Stimulated activated CD4-positive, alpha-beta T cell treated with anti-CD3 and anti-CD28 coated beads, Interleukin-4, amount 100 ng/mL, for 4 hours (primary cell): ENCODE data around the gene ATP11A.
"Not testable (repeated sequence)": the region's sequence is repeated elsewhere in the genome, so short reads cannot be mapped to it uniquely, and the experiment has no call there.

Source experiments
- DNase-seq, 2 experiments: peaks; one replicate each; pipeline ENCODE4 v3.0.0-alpha.2; 2020

The ATP11A gene

GRCh38 chr13:112693831-112694497, 4.1 kb downstream of the ATP11A start:
- DNase-seq = no peak

GRCh38 chr13:112695121-112695520, 5.3 kb downstream of the ATP11A start:
- DNase-seq = no peak

- no peak for DNase-seq
These were observed 6.4 kb downstream of the ATP11A start for GRCh38 chr13:112696001-112696868.

- DNase-seq = no peak
These were observed 7.1 kb downstream of the ATP11A start for GRCh38 chr13:112696869-112697465.

GRCh38 chr13:112697756-112698655, 8.2 kb downstream of the ATP11A start:
- no peak for DNase-seq

- DNase-seq = no peak
These were observed 9.6 kb downstream of the ATP11A start for GRCh38 chr13:112699322-112699918.

DNA sequence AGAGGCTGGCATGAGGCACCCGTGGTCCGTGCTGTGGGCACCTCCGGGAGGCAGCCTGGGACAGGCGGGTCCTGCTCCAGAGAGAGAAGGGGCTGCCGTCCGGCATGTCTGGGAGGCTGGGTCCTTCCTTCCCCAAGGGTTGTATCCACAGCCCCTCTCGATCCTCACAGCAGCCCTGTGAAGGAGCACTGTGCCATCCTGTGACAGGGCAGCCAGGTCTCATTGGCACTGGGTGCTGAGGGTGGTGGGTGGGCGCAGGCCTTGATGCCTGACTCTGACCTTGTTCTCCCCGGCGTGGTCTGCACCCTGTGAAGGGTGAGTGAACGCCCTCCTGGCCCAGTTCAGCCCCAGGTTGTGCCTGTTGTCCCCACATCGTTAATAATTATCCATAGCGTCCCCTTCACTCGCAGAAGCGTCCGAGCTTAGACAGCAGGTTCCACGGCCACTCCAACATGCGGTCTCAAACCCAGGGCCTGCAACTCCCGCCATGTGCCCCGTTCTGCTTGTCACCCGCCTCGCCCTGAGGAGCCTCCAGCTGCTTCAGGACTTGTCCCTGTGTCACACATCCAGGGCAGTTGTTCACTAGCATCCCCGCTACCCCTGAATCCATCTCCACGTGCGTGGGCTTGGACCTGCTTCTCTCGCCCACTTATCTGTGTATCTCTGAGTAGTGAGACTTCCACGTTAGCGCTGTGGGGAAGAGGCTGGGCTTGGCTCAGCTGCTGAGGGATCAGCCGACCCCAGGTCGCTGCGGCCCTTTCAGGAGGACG, 10.6 kb downstream of the ATP11A start:
- DNase-seq = no peak

DNA sequence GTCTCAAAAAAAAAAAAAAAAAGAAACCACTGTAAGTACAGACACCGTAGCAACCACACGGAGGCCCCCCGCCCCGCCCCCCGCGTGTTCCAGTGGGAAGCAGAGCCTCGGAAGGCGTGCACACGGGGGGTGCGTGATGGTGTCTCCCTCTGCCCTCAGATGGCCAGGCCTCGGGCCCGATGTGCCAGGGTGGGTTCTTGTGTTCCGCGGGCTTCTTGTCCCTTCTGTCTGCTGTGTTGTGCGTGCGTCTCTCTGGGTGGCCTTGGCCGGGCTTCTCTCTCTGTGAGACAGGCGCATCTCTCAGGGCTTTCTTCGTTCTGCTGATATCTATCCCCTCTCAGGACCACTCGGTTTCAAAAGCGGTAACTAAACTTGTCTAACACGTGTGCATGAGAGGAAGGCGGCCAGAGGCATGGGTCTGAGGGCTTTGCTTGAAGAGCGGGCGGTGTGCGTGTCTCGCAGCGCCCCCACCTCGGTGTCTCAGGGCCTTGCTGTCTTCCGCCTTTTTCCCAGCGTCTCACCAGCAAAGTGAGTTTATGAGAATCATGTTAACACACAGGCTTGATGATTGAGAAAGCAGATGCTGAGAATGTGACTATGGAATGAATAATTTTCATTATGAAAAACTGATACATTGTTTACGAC, 12.6 kb downstream of the ATP11A start:
- DNase-seq = no peak

GRCh38 chr13:112702986-112703379, 13.1 kb downstream of the ATP11A start:
- no peak for DNase-seq

DNA sequence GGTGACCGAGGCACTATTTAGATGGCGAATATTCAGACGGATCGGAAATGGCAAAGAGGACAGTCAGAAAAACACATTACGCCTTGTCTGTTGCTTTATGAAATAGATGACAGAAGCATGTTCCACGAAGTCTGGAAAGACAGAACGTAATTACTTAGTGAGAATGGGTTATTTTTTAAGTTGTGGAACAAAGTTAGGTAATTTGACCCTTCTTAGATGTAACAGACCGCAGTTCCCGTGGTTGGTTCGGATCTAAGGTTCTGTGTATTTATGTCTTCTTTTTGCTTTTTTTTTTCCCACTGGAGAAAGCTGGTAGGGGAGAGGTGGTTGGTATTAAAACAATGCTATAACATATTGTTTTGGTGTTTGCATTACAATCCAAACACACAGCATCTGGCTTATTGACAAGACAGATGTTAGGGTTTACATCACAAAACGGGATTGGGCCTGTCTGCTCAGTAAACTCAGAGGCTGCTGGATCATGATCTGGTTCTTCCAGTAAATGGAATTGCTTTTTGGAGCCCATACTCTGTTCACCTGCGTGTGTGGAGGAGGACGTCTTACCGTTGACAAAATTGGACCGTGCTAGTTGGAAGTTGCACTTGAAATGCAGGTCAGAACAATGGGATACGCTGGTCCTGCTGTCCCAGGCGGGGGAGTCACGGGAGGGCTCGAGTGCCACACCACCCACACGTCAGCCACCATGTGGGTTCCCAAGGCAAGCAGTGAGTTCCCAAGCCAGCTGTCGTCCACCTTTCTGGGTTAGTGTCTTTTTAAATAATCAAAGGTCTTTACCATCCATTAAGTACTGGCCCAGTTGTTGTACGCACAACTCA, 13.8 kb downstream of the ATP11A start:
- DNase-seq = no peak

DNA sequence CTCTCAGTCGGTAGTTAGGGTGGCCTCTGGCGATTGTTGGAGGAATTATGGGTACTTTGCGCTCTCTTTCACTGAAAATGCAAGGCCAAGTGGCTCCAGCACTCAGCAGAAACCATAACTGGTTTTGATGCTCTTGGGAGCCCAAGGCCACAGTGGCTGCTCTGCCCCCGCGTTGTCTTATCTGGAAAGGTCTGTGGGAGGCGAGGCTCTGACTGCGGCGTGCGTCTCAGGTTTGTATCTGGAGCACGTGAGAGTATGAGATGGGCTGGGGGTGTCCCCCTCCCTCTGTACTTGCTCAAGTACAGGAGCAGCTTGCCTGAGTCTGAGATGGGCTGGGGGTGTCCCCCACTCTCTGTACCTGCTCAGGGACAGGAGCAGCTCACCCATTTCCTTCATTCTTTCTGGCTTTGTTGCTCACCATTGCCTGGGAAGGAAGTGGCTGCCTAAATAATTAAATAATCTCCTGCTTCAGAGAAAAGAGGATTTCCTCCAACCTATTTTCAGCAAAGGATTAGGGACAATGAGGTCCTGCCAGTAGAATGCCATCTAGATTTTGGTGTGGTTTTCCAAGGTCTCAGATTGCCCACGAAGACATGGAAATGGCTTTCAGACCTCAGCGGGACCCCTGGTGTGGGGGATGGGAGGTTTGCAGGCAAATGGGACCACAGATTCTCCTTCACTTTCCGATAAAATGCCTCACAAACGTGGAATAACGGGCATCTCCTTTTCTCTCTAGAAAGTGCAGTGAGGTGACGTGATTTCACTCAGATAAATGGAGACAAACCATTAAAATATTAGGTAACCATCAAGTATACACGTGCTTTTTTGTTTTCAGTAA, 14.7 kb downstream of the ATP11A start:
- peak in 1 of 2 experiments; percentile 17 for DNase-seq

DNA sequence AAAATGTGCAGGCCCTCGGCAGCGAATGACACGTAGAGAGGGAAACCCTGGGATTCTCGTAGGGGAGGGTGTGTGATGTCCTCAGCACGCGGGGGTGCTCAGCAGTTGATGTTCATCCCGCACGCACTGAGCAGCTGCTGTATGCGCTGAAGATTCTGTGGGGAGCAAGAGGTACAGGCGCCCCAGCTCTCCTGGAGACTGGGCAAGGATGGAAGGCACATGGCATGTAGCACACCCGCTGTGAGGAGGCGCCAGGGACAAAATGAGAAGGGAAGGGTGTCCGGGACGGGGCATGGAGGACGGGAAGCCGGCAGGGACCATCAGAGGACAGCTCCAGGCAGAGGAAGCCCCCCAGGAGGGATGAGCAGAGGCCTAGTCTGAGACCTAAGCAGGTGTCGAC, 15.4 kb downstream of the ATP11A start:
- DNase-seq = no peak

GRCh38 chr13:112706171-112706570, 16.3 kb downstream of the ATP11A start:
- no peak for DNase-seq

GRCh38 chr13:112708560-112709240, 18.9 kb downstream of the ATP11A start:
- no peak for DNase-seq

GRCh38 chr13:112709316-112709715, 19.5 kb downstream of the ATP11A start:
- not testable (repeated sequence) for DNase-seq

GRCh38 chr13:112709825-112710783, 20.3 kb downstream of the ATP11A start:
- no peak for DNase-seq

- DNase-seq = no peak
These were observed 21.2 kb downstream of the ATP11A start for GRCh38 chr13:112710855-112711527.
